Keratinocyte (primary cell): Measurements from ENCODE around the gene HMGB2. TPM values are rescaled to one million over a fixed set of nuclear protein-coding genes. Genes with fewer than 3 reads are reported as not detected.

Experiments used
- DNase-seq: peaks from one replicate; pipeline ENCODE4 v3.0.0-alpha.2; 2011; ENCODE audit warnings: low read depth, missing footprints, low spot score
- FAIRE-seq: peaks from 2 replicates; lab custom pipeline; 2011; peaks lifted over from hg19 to GRCh38; lab: Jason Lieb, UNC
- H2AFZ ChIP-seq: 2 replicates; pipeline ENCODE4 v1.6.0; 2012; ENCODE audit warnings: low read length, control low read depth, inconsistent platforms; ENCODE audit not compliant: control insufficient read depth
- H3K27ac ChIP-seq: 2 replicates; pipeline ENCODE4 v1.5.1; 2011; ENCODE audit warnings: low read length; ENCODE audit not compliant: control insufficient read depth, insufficient read depth
- H3K27me3 ChIP-seq: 3 replicates; pipeline ENCODE4 v1.6.0; 2011; ENCODE audit warnings: low read length; ENCODE audit not compliant: control insufficient read depth, insufficient read depth; ENCODE audit errors: extremely low read depth
- H3K36me3 ChIP-seq, 2 experiments: 2 replicates in 1 of 2; 3 replicates in 1 of 2; pipeline ENCODE4 v1.5.1; 2011; ENCODE audit warnings: low read length in 2 of 2, mild to moderate bottlenecking in 1 of 2; ENCODE audit not compliant: control insufficient read depth in 2 of 2, insufficient read depth in 2 of 2; ENCODE audit errors: extremely low read depth in 1 of 2
- H3K4me1 ChIP-seq: 3 replicates; pipeline ENCODE4 v1.5.1; 2011; ENCODE audit warnings: low read length; ENCODE audit not compliant: control insufficient read depth, insufficient read depth; ENCODE audit errors: extremely low read depth
- H3K4me2 ChIP-seq: 3 replicates; pipeline ENCODE4 v1.6.0; 2011; ENCODE audit warnings: low read depth, low read length; ENCODE audit not compliant: control insufficient read depth, insufficient read depth; ENCODE audit errors: extremely low read depth
- H3K4me3 ChIP-seq, 3 experiments: fragments of 200-600 bp in 1 of 3; sonication (generic) in 1 of 3; 2 replicates in 2 of 3; 3 replicates in 1 of 3; pipeline ENCODE4 v1.5.1; 2011 to 2016; ENCODE audit warnings: low read length in 3 of 3, mild to moderate bottlenecking in 3 of 3, control low read depth in 2 of 3, inconsistent platforms in 1 of 3, low read depth in 1 of 3, mixed read lengths in 1 of 3, mixed run types in 1 of 3, moderate library complexity in 1 of 3; ENCODE audit not compliant: control insufficient read depth in 2 of 3, insufficient read depth in 2 of 3; ENCODE audit errors: extremely low read depth in 1 of 3
- H3K79me2 ChIP-seq: 2 replicates; pipeline ENCODE4 v1.6.0; 2012; ENCODE audit warnings: low read length; ENCODE audit not compliant: control insufficient read depth, insufficient read depth
- H3K9ac ChIP-seq: 3 replicates; pipeline ENCODE4 v1.6.0; 2011; ENCODE audit warnings: low read length; ENCODE audit not compliant: control insufficient read depth, insufficient read depth; ENCODE audit errors: extremely low read depth
- H3K9me1 ChIP-seq: 3 replicates; pipeline ENCODE4 v1.6.0; 2011; ENCODE audit warnings: low read length; ENCODE audit not compliant: control insufficient read depth, insufficient read depth; ENCODE audit errors: extremely low read depth
- H3K9me3 ChIP-seq: 2 replicates; pipeline ENCODE4 v1.5.1; 2012; ENCODE audit warnings: low read depth, low read length; ENCODE audit not compliant: control insufficient read depth
- H4K20me1 ChIP-seq: 3 replicates; pipeline ENCODE4 v1.6.0; 2011; ENCODE audit warnings: low read length; ENCODE audit not compliant: control insufficient read depth, insufficient read depth; ENCODE audit errors: extremely low read depth
- EZH2 ChIP-seq: IDR thresholded peaks from one replicate; pipeline ENCODE4 v1.6.1; 2012; ENCODE audit warnings: inconsistent platforms, mild to moderate bottlenecking, low read length, moderate library complexity
- dilution Hi-C: fragments of 300-500 bp; cut with MboI; formaldehyde crosslinking; loops from one replicate; pipeline ENCODE4 v1.7.0; 2020; ENCODE audit warnings: low sequenced_read_pairs; ENCODE audit not compliant: extremely low pct_ligation_motif_present
- polyA plus RNA-seq, 5 experiments: library from polyadenylated mRNA; depleted of rRNA in 3 of 5; stranded (reverse) in 3 of 5; stranded (forward) in 1 of 5; unstranded in 1 of 5; fragments of >200 nt; gene quantifications; 1 replicate in 1 of 5; 2 replicates in 3 of 5; 3 replicates in 1 of 5; pipeline versions ENCODE4 v1.2.1 to v1.2.3, GENCODE V29; 2011 to 2012; ENCODE audit warnings: missing spikeins in 2 of 5, low read depth in 1 of 5, low replicate concordance in 1 of 5
- TF ChIP-seq, protein P1 (sequence below), 3 experiments: IDR thresholded peaks in 1 of 3; conservative IDR thresholded peaks in 1 of 3; optimal IDR thresholded peaks in 1 of 3; 2 replicates in 2 of 3; 3 replicates in 1 of 3; pipeline versions ENCODE3 to v1.5.1; 2011; ENCODE audit warnings: low read length in 3 of 3, mild to moderate bottlenecking in 3 of 3, moderate library complexity in 2 of 3, control low read depth in 1 of 3, inconsistent platforms in 1 of 3; ENCODE audit not compliant: insufficient read depth in 2 of 3; ENCODE audit errors: extremely low read depth in 1 of 3

The HMGB2 gene
- polyA plus RNA-seq, 1 donor (not counting 4 experiments of a cell fraction or from before 2014, with no cell fraction given), result 55.9 TPM

- H3K9me1 ChIP-seq, result no peaks in the 10 kb centered on the region
- H3K27me3 ChIP-seq, result no peaks in the 10 kb centered on the region
- no peak overlapping the region for H3K27ac ChIP-seq
- H3K4me2 ChIP-seq, result no peak overlapping the region
- H2AFZ ChIP-seq, result no peak overlapping the region
- dilution Hi-C loops, result no loop called here
- no peaks in the 10 kb centered on the region for H4K20me1 ChIP-seq
- TF ChIP-seq, protein P1, sequence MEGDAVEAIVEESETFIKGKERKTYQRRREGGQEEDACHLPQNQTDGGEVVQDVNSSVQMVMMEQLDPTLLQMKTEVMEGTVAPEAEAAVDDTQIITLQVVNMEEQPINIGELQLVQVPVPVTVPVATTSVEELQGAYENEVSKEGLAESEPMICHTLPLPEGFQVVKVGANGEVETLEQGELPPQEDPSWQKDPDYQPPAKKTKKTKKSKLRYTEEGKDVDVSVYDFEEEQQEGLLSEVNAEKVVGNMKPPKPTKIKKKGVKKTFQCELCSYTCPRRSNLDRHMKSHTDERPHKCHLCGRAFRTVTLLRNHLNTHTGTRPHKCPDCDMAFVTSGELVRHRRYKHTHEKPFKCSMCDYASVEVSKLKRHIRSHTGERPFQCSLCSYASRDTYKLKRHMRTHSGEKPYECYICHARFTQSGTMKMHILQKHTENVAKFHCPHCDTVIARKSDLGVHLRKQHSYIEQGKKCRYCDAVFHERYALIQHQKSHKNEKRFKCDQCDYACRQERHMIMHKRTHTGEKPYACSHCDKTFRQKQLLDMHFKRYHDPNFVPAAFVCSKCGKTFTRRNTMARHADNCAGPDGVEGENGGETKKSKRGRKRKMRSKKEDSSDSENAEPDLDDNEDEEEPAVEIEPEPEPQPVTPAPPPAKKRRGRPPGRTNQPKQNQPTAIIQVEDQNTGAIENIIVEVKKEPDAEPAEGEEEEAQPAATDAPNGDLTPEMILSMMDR (optimal IDR thresholded peaks at IDR 0.05 in 1 of 3, IDR thresholded peaks at IDR 0.05 in 1 of 3, conservative IDR thresholded peaks at IDR 0.05 in 1 of 3; ENCODE audit: extremely low read depth in 1 of 3, insufficient read depth in 2 of 3, low read length in 3 of 3), result no peak
- no peak for TF ChIP-seq EZH2
- no peaks in the 10 kb centered on the region for H3K4me1 ChIP-seq
- DNase-seq (no peak), FAIRE-seq (no peak)
- peaks cover 3% of the 10 kb centered on the region for H3K79me2 ChIP-seq
- no peaks in the 10 kb centered on the region for H3K36me3 ChIP-seq
- no peak overlapping the region for H3K4me3 ChIP-seq
- H3K9me3 ChIP-seq, result no peaks in the 10 kb centered on the region
- no peak overlapping the region for H3K9ac ChIP-seq
These were observed 45.8 kb upstream of the HMGB2 start for GRCh38 chr4:173379929-173380328.

GRCh38 chr4:173374588-173374987, 40.4 kb upstream of the HMGB2 start:
- H3K79me2 ChIP-seq, result peaks cover 13% of the 10 kb centered on the region
- H4K20me1 ChIP-seq, result no peaks in the 10 kb centered on the region
- peaks cover 3% of the 10 kb centered on the region for H3K4me1 ChIP-seq
- TF ChIP-seq, protein P1 (optimal IDR thresholded peaks at IDR 0.05 in 1 of 3, IDR thresholded peaks at IDR 0.05 in 1 of 3, conservative IDR thresholded peaks at IDR 0.05 in 1 of 3; ENCODE audit: extremely low read depth in 1 of 3, insufficient read depth in 2 of 3, low read length in 3 of 3), result no peak
- no peak for TF ChIP-seq EZH2
- DNase-seq (no peak), FAIRE-seq (no peak)
- no peak overlapping the region for H3K9ac ChIP-seq
- no peak overlapping the region for H3K4me3 ChIP-seq
- H3K36me3 ChIP-seq, result no peaks in the 10 kb centered on the region
- dilution Hi-C loops, result no loop called here
- H3K27me3 ChIP-seq, result no peaks in the 10 kb centered on the region
- H3K9me1 ChIP-seq, result no peaks in the 10 kb centered on the region
- H3K27ac ChIP-seq, result no peak overlapping the region
- no peak overlapping the region for H3K4me2 ChIP-seq
- H2AFZ ChIP-seq, result no peak overlapping the region
- no peaks in the 10 kb centered on the region for H3K9me3 ChIP-seq
